H9 (cell line): Measurements from ENCODE around the gene OTUB1. TPM values are rescaled to one million over a fixed set of nuclear protein-coding genes. Genes with fewer than 3 reads are reported as not detected.

Source experiments
- DNase-seq: peaks from one replicate; pipeline ENCODE4 v3.0.0-alpha.2; 2017
- H2AFZ ChIP-seq: one replicate; pipeline ENCODE4 v1.6.1; 2013; ENCODE audit warnings: mild to moderate bottlenecking, low read length, control low read depth, moderate library complexity
- H2AK5ac ChIP-seq: 2 replicates; pipeline ENCODE4 v1.6.1; 2013; ENCODE audit warnings: low read length, control low read depth, mixed read lengths; ENCODE audit not compliant: insufficient read length
- H2BK120ac ChIP-seq: one replicate; pipeline ENCODE4 v1.6.1; 2013; ENCODE audit warnings: low read depth, mild to moderate bottlenecking, low read length, control low read depth, inconsistent platforms; ENCODE audit not compliant: poor library complexity, severe bottlenecking
- H2BK12ac ChIP-seq: 2 replicates; pipeline ENCODE4 v1.6.1; 2013; ENCODE audit warnings: low read length, control low read depth, mixed read lengths, low read depth; ENCODE audit not compliant: insufficient read length
- H2BK15ac ChIP-seq: 2 replicates; pipeline ENCODE4 v1.6.1; 2013; ENCODE audit warnings: low read depth, low read length, control low read depth
- H2BK20ac ChIP-seq: one replicate; pipeline ENCODE4 v1.6.1; 2013; ENCODE audit warnings: low read depth, mild to moderate bottlenecking, low read length, control low read depth, inconsistent platforms; ENCODE audit not compliant: poor library complexity, severe bottlenecking
- H2BK5ac ChIP-seq: 2 replicates; pipeline ENCODE4 v1.6.1; 2013; ENCODE audit warnings: low read length, control low read depth, mixed read lengths; ENCODE audit not compliant: insufficient read length
- H3K14ac ChIP-seq: 2 replicates; pipeline ENCODE4 v1.6.1; 2013; ENCODE audit warnings: low read length, control low read depth; ENCODE audit not compliant: insufficient read depth
- H3K18ac ChIP-seq: 2 replicates; pipeline ENCODE4 v1.6.1; 2013; ENCODE audit warnings: low read depth, mild to moderate bottlenecking, mixed read lengths, low read length, control low read depth; ENCODE audit not compliant: insufficient read length
- H3K23ac ChIP-seq: 2 replicates; pipeline ENCODE4 v1.6.1; 2013; ENCODE audit warnings: low read length, control low read depth, mixed read lengths, low read depth; ENCODE audit not compliant: insufficient read length
- H3K23me2 ChIP-seq: 2 replicates; pipeline ENCODE4 v1.6.1; 2013; ENCODE audit warnings: low read depth, mild to moderate bottlenecking, mixed read lengths, low read length, control low read depth; ENCODE audit not compliant: insufficient read length, poor library complexity, severe bottlenecking
- H3K27ac ChIP-seq: 2 replicates; pipeline ENCODE4 v1.5.1; 2013; ENCODE audit warnings: low read length, control low read depth, mixed read lengths, low read depth; ENCODE audit not compliant: insufficient read length
- H3K27me3 ChIP-seq: 2 replicates; pipeline ENCODE4 v1.6.1; 2013; ENCODE audit warnings: low read length, control low read depth, inconsistent platforms; ENCODE audit not compliant: insufficient read depth
- H3K4ac ChIP-seq: 2 replicates; pipeline ENCODE4 v1.6.1; 2013; ENCODE audit warnings: low read depth, mild to moderate bottlenecking, control low read depth, inconsistent platforms, low read length, moderate library complexity
- H3K4me1 ChIP-seq: 2 replicates; pipeline ENCODE4 v1.6.1; 2013; ENCODE audit warnings: low read length, control low read depth, inconsistent platforms; ENCODE audit not compliant: insufficient read depth
- H3K4me2 ChIP-seq: 2 replicates; pipeline ENCODE4 v1.6.1; 2013; ENCODE audit warnings: low read length, control low read depth, mixed read lengths; ENCODE audit not compliant: insufficient read length, insufficient read depth
- H3K56ac ChIP-seq: 2 replicates; pipeline ENCODE4 v1.6.1; 2013; ENCODE audit warnings: low read depth, mild to moderate bottlenecking, mixed read lengths, low read length, control low read depth; ENCODE audit not compliant: insufficient read length
- H3K79me1 ChIP-seq: 2 replicates; pipeline ENCODE4 v1.6.1; 2013; ENCODE audit warnings: low read depth, mild to moderate bottlenecking, moderate library complexity, low read length, control low read depth, inconsistent platforms; ENCODE audit not compliant: insufficient read depth, poor library complexity, severe bottlenecking
- H3K79me2 ChIP-seq: 2 replicates; pipeline ENCODE4 v1.6.1; 2013; ENCODE audit warnings: low read length, control low read depth, inconsistent platforms; ENCODE audit not compliant: insufficient read depth
- H3K9ac ChIP-seq: 2 replicates; pipeline ENCODE4 v1.6.1; 2013; ENCODE audit warnings: low read length, control low read depth, mixed read lengths; ENCODE audit not compliant: insufficient read length; ENCODE audit errors: extremely low read depth
- H3K9me3 ChIP-seq: one replicate; pipeline ENCODE4 v1.6.1; 2013; ENCODE audit warnings: low read depth, low read length, inconsistent platforms; ENCODE audit not compliant: control insufficient read depth
- H3T11ph ChIP-seq: one replicate; pipeline ENCODE4 v1.6.1; 2013; ENCODE audit warnings: mild to moderate bottlenecking, low read length, control low read depth, inconsistent platforms
- H4K20me1 ChIP-seq: one replicate; pipeline ENCODE4 v1.6.1; 2013; ENCODE audit not compliant: control insufficient read depth, insufficient read length, insufficient read depth
- H4K5ac ChIP-seq: 2 replicates; pipeline ENCODE4 v1.6.1; 2013; ENCODE audit warnings: low read depth, mild to moderate bottlenecking, mixed read lengths, low read length, control low read depth; ENCODE audit not compliant: insufficient read length
- H4K8ac ChIP-seq: replicated peaks from 2 replicates; pipeline ENCODE4 v1.6.1; 2013; ENCODE audit warnings: low read length, control low read depth, mixed read lengths, low read depth; ENCODE audit not compliant: insufficient read length
- H4K91ac ChIP-seq: 2 replicates; pipeline ENCODE4 v1.6.1; 2013; ENCODE audit warnings: low read depth, mild to moderate bottlenecking, moderate library complexity, mixed read lengths, low read length, control low read depth; ENCODE audit not compliant: insufficient read length
- H3K27ac Mint-ChIP-seq, 3 experiments: 2 replicates in 2 of 3; 3 replicates in 1 of 3; pipeline ENCODE4 v1.8.0; 2020 to 2021; ENCODE audit warnings: mixed read lengths in 3 of 3, mild to moderate bottlenecking in 1 of 3, moderate library complexity in 1 of 3
- H3K27me3 Mint-ChIP-seq: 2 replicates; pipeline ENCODE4 v1.8.0; 2021; ENCODE audit warnings: low read depth, mild to moderate bottlenecking, moderate library complexity, mixed read lengths
- H3K36me3 Mint-ChIP-seq, 3 experiments: 2 replicates in 2 of 3; 3 replicates in 1 of 3; pipeline ENCODE4 v1.8.0; 2020 to 2021; ENCODE audit warnings: low read depth in 3 of 3, mixed read lengths in 3 of 3; ENCODE audit not compliant: insufficient read depth in 1 of 3
- H3K4me1 Mint-ChIP-seq, 2 experiments: 2 replicates each; pipeline ENCODE4 v1.8.0; 2020; ENCODE audit warnings: mixed read lengths in 2 of 2
- H3K4me3 Mint-ChIP-seq, 2 experiments: 2 replicates in 1 of 2; 3 replicates in 1 of 2; pipeline ENCODE4 v1.8.0; 2020 to 2021; ENCODE audit warnings: mild to moderate bottlenecking in 2 of 2, mixed read lengths in 2 of 2, moderate library complexity in 1 of 2
- H3K9me3 Mint-ChIP-seq, 2 experiments: 2 replicates in 1 of 2; 3 replicates in 1 of 2; pipeline ENCODE4 v1.8.0; 2020; ENCODE audit warnings: mild to moderate bottlenecking in 2 of 2, mixed read lengths in 2 of 2, moderate library complexity in 1 of 2
- WGBS: extraction: QIAGEN DNeasy Blood & Tissue Kit; methylation state at CpG from one replicate; pipeline ENCODE4 v1.1.7; 2013; ENCODE audit warnings: missing lambda C conversion rate, low lambda C conversion rate, mixed read lengths; ENCODE audit not compliant: insufficient read length; ENCODE audit errors: extremely low coverage; 5-methylcytosine and 5-hydroxymethylcytosine counted together
- total RNA-seq: library from RNA; stranded (reverse); gene quantifications from 2 replicates; pipeline ENCODE4 v1.2.1, GENCODE V29; 2021
- TF ChIP-seq, protein P1 (sequence below): fragments of 200-600 bp; sonication (generic); conservative IDR thresholded peaks from 3 replicates; pipeline ENCODE4 v1.8.0; 2021; ENCODE audit warnings: antibody characterized with exemption, mild to moderate bottlenecking

Gene OTUB1
- total RNA-seq, 1 experiment from 2014 or later, result 114 TPM

DNA sequence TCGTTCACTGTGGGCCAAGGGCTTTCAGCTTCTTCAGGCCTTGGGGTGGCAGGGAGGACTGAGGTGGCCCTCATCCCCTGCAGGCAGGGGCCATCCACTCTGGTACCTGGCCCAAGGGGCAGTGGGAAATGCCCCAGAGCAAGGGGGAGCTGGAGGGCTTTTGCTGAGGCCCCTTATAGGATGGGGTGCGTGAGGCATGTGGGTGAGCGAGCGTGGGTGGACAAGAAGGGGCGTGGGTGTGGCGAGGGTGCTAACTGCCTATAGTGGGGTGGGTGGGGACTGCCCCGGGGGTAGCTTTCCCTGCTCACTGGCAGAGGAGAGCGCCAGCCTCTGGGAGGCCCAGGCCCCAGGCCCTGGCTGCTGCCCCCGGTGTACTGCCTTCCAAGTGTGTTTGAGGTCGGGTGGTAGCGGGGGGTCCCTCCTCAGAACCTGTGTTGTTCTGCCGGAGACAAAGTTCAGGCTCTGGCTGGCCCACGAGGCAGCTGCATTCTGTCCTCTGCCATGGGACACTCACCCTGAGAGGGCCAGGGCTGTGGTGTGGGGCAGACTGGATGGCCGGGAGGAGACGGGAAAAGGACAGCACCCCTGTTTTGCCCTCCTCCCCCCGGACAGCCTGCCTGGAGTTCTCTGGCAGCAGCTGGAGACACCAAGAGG lies 52.9 kb downstream of the OTUB1 start:
- Histone ChIP-seq H3K4ac (no peak overlapping the region), H3K4me1 (no peaks in the 10 kb centered on the region), H3K9ac (no peak overlapping the region), H2BK20ac (no peak overlapping the region), H3K23ac (no peak overlapping the region), H3K23me2 (peaks cover 8% of the 10 kb centered on the region), H3K79me1 (no peaks in the 10 kb centered on the region), H4K91ac (no peak overlapping the region), H3K56ac (no peak overlapping the region), H2BK120ac (no peak overlapping the region), H3T11ph (no peak overlapping the region), H4K8ac (no peak overlapping the region), H4K20me1 (peaks cover 2% of the 10 kb centered on the region), H3K9me3 (no peaks in the 10 kb centered on the region), H2AFZ (no peak overlapping the region), H3K27ac (no peak overlapping the region), H3K79me2 (no peaks in the 10 kb centered on the region), H2BK15ac (no peak overlapping the region), H3K18ac (no peak overlapping the region), H3K27me3 (peaks cover 35% of the 10 kb centered on the region), H3K4me2 (no peak overlapping the region), H2BK5ac (no peak overlapping the region), H4K5ac (no peak overlapping the region), H3K14ac (no peak overlapping the region; the same call in 1 of the 2 replicates), H2BK12ac (no peak overlapping the region), H2AK5ac (no peak overlapping the region)
- DNase-seq, result no peak
- Mint-ChIP-seq H3K27me3 (peaks cover 88% of the 10 kb centered on the region), H3K4me1 (peaks cover 13 to 23% of the 10 kb centered on the region in 2 experiments), H3K36me3 (peaks cover 0 to 2% (median 0%) of the 10 kb centered on the region in 3 experiments; a peak in 1 of 7 replicates), H3K27ac (no peak overlapping the region), H3K4me3 (no peak overlapping the region), H3K9me3 (no peaks in the 10 kb centered on the region; a peak in 1 of 5 replicates)
- no CpG with 5 or more reads among the region's 16 CpGs for WGBS
- TF ChIP-seq, protein P1, sequence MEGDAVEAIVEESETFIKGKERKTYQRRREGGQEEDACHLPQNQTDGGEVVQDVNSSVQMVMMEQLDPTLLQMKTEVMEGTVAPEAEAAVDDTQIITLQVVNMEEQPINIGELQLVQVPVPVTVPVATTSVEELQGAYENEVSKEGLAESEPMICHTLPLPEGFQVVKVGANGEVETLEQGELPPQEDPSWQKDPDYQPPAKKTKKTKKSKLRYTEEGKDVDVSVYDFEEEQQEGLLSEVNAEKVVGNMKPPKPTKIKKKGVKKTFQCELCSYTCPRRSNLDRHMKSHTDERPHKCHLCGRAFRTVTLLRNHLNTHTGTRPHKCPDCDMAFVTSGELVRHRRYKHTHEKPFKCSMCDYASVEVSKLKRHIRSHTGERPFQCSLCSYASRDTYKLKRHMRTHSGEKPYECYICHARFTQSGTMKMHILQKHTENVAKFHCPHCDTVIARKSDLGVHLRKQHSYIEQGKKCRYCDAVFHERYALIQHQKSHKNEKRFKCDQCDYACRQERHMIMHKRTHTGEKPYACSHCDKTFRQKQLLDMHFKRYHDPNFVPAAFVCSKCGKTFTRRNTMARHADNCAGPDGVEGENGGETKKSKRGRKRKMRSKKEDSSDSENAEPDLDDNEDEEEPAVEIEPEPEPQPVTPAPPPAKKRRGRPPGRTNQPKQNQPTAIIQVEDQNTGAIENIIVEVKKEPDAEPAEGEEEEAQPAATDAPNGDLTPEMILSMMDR, result no peak
